GM13977 (cell line): ENCODE measurements around the gene PMM2.

ENCODE experiments used
- DNase-seq: peaks from one replicate; pipeline ENCODE4 v3.0.0; 2012; ENCODE audit warnings: low spot score
- in situ Hi-C: fragments of 300-500 bp; cut with MboI; formaldehyde crosslinking; loops from one replicate; pipeline ENCODE4 v1.12.0; 2022; ENCODE audit warnings: low sequenced_read_pairs, low pct_unique_long_range_greater_than_20kb, mixed read lengths, inconsistent platforms; ENCODE audit not compliant: unreplicated experiment
- TF ChIP-seq, protein P1 (sequence below): IDR thresholded peaks from 2 replicates; pipeline ENCODE4 v1.5.1; 2012; ENCODE audit warnings: mild to moderate bottlenecking, control low read depth; ENCODE audit not compliant: insufficient read depth; ENCODE audit errors: extremely low read depth, missing control alignments

The PMM2 gene

DNA sequence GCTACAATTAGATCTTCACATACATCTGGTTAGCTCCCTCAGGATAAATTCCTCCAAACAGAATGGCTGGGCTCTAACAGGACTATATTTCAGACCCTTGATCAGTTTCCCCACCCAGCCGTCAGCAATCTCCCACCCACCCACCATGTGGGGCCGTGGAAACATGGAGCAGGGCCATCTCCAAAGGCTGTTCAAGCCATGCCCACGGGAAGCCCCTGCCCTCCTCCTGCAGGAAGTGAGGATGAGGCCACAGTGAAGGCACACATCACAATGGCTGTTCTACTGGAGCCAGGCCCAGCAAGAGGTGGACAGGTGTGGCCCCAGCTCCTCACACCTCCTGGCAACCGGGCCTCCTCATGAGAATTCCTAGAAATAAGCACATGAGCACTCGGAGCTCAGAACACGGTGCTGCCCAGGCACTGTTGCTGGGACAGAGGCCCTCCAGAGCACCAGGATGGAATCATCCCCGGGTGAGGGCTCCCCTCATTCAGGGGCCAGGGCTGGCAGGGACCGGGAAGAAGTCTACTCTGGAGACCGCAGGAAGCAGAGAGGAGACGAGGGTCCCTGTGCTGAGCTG lies 84.5 kb downstream of the PMM2 start, which contains the start of gene LITAFD:
Gene LITAFD, plus strand, starts transcription at position 311 of the 577 bp plus-strand sequence. CDS start 2,005 bp downstream, outside the sequence.
- in situ Hi-C loops, result no loop called here
- DNase-seq, result no peak
- TF ChIP-seq, protein P1, sequence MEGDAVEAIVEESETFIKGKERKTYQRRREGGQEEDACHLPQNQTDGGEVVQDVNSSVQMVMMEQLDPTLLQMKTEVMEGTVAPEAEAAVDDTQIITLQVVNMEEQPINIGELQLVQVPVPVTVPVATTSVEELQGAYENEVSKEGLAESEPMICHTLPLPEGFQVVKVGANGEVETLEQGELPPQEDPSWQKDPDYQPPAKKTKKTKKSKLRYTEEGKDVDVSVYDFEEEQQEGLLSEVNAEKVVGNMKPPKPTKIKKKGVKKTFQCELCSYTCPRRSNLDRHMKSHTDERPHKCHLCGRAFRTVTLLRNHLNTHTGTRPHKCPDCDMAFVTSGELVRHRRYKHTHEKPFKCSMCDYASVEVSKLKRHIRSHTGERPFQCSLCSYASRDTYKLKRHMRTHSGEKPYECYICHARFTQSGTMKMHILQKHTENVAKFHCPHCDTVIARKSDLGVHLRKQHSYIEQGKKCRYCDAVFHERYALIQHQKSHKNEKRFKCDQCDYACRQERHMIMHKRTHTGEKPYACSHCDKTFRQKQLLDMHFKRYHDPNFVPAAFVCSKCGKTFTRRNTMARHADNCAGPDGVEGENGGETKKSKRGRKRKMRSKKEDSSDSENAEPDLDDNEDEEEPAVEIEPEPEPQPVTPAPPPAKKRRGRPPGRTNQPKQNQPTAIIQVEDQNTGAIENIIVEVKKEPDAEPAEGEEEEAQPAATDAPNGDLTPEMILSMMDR, result no peak

DNA sequence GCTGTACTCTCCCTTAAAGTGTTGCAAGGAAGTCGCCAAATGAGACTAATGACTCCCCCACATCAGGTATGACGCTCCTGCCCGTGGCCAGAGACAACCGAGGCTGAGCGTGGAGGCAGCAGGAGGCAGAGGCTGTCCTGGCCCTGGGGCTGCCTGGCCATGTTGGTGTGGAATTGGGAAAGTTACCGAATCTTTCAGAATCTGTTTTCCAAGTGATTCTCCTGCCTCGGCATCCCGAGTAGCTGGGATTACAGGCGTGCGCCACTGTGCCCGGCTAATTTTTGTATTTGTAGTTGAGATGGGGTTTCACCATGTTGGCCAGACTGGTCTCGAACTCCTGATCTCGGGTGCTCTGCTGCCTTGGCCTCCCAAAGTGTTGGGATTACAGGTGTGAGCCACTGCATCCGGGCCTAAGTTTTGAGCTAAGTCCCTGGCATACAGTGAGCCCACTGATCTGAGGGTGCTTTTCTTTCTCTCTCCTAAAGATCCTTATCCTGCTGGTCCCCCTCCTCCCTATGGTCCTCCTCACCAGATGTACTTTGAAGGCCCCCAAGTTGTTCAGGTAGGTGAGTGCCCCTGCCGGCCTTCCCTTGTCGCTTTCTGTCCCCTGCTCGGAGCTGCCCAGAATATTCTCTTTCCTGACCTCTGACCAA lies 85.2 kb downstream of the PMM2 start:
- TF ChIP-seq, protein P1, result no peak

DNA sequence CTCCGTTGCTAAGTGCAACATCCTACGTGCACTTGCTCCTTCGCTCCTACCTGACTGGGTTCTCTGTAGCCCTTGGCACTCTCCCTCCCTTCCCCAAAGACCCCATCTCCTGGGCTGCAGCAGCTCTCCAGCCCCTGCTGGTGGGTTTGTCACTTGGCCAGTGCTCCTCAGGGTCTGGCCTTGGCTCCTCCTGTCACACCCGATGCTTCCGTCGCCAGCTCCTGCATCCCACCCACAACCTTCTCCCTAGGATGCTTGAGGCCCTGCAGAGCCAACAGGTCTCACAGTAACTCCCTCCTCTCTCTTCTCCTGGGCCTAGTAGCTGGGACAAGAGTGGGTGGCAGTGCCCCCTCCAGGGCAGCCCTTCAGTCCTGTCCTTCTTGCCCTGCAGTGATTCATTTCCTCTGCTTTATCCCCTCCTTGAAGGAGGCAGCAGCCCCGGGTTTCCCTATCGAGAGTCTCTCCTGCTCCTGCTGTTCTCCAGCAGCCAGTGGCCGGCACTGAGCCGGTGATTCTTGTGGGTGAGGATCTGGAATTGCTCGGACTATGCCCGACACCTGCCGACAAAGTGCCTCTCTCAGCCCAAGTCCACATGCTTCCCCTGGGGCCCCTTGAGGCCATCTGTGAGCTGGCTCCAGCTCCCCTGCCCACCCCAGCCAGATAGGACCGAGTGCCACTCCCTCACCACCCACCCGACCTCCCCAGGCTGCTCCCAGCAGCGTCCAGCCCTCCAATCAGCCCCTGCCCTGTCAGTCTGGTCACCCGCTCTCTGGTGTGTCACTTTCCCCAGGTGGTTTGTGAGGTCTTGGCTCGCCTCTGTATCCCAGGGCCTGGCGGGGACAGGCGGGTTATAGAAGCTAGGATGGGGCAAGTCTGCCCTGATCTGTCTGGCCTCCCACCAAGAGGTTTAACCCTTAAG lies 88.3 kb downstream of the PMM2 start:
- no peak for DNase-seq
- TF ChIP-seq, protein P1, result no peak
- in situ Hi-C loops, result no loop called here

More for the DNA sequence above, 85.2 kb downstream of the PMM2 start:
- DNase-seq, result no peak
- in situ Hi-C loops, result no loop called here

DNA sequence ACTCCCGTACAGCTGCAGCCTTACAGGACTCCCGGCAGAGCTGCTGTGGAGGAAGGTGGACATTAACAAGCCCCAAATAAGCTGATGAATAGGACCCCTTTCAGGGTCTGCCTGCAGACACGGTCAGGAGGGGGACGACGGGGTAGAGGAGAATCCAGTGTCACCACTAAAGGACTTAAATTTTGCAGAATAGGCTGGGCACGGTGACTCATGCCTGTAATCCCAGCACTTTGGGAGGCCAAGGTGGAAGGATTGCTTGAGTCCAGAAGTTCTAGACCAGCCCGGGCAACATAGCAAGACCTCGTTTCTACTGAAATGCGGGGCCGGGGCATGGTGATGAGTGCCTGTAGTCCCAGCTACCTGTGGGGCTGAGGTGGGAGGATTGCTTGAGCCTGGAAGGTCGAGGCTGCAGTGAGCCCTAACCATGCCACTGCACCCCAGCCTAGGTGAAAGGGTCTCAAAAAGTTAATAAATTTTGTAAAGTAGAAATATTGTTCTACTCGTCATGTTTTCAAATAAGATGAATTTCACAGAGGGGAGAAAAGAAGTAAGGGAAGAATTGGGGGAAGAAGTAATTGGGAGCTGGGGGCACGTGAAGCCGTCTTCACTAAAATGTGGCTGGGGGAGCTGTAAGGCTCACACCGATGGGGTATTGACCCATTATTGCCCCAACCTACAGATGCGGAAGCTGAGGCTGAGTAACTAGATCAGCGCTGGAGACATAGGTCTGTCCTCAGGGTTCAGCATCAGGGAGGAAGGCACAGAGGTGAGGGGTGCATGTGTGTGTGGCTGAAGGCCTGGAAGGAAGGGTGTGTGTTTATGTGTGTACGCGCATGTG lies 89.2 kb downstream of the PMM2 start:
- TF ChIP-seq, protein P1, result no peak
- in situ Hi-C loops, result no loop called here
- DNase-seq, result no peak

DNA sequence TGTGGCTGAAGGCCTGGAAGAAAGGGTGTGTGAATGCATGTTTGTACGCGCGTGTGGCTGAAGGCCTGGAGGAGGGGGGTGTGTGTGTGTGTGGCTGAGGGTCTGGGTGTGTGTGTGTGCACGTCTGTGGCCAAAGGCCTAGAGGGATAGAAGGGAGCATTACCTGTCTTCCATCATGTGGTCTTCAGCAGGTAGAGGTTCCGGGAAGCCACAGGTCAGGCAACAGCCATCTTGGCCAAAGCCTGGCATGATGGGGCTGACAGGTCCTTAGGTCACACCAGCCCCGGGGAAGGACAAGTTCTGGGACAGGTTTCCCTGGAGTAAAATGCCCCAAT lies 89.8 kb downstream of the PMM2 start:
- TF ChIP-seq, protein P1, result no peak
- in situ Hi-C loops, result no loop called here
- no peak for DNase-seq
